Embryonic facial prominence (tissue), 1 donor: ENCODE results near the gene EEF1AKMT3.

Experiments used
- DNase-seq: peaks from one replicate; pipeline ENCODE4 v3.0.0-alpha.2; 2016; ENCODE audit errors: extremely low spot score

The EEF1AKMT3 gene

GRCh38 chr12:57772429-57773322 is at the start of gene EEF1AKMT3:
Gene EEF1AKMT3 (plus strand): TSS chr12:57772614. CDS start chr12:57772725, 111 bp downstream.
- DNase-seq: no peak

DNA sequence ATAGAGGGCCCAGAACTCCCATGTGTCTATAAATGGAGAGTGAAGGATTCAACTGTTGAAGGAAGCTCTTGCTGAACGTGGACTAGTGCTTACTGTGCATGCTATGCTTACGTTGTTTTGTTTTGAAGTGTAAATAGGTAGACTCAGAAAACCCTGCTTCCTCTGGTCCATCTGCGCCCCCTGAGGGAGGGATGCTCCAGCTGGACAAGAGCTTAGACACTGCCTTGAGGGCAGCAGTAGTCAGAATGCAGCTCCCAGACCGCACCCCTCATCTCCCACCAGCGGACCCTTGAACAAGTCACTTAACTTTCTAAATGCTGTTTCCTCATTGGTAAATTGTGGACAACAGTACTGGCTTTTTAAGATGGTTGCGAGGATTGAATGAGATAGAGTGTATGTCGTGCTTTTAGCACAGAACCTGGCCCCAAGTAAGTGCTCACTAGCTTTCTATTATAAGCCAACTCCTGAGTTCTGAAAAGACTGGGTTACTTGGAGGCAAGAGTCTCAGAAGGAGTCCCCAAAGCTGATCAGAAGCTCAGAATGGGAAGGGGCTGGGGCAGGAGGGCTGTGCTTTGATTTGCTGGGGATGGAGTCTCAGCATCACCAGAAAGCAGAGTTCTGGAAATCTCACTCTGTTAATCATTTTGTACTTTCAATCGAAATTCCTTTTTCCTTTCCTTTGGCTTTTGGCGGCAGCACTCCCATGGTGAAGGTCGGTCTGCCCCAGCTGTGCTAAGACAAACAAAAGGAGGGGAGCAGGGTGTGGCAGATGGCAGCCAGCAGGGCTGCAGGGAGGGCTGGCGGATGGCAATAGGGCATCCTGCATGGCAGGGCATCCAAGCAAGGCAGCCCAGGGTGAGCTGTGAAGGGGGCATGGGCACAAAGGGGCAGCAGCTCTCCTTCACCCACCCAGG is 49.4 kb upstream of the EEF1AKMT3 start:
- DNase-seq: no peak

DNA sequence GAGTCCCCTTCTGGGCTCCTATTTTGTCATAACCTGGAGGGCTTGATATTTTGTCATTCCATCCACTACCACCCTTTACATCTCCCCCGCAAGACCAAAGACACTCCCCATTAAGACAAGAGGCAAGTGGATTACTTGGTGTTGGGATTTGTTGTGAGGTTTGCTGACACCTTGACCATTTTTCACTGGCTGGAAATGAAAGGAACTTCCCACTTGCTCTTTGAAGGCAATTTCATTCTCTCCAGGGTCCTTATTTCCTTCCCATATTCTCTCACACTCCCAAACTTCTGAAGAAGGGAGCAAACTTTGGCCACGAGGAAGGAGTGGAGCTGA is 48.8 kb upstream of the EEF1AKMT3 start:
- DNase-seq: no peak

- DNase-seq: no peak
These were observed 48.1 kb upstream of the EEF1AKMT3 start for GRCh38 chr12:57724003-57724935.

GRCh38 chr12:57724936-57725740 is 47.3 kb upstream of the EEF1AKMT3 start:
- no peak for DNase-seq

DNA sequence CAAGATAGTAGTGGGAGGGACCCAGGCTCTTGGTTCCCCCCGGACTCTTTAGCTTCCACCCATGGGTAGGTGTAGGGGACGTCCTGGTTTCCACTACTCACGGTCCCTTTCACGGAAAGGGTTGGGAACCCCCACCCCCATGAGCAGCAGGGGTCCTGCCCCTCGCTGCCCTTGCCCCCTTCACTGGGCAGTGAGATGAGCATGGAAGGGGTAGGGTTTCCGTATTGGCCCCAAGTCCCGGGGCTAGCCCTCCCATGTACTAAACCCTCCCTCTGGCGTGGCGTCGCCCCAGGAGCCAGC is 46.6 kb upstream of the EEF1AKMT3 start:
- no peak for DNase-seq

DNA sequence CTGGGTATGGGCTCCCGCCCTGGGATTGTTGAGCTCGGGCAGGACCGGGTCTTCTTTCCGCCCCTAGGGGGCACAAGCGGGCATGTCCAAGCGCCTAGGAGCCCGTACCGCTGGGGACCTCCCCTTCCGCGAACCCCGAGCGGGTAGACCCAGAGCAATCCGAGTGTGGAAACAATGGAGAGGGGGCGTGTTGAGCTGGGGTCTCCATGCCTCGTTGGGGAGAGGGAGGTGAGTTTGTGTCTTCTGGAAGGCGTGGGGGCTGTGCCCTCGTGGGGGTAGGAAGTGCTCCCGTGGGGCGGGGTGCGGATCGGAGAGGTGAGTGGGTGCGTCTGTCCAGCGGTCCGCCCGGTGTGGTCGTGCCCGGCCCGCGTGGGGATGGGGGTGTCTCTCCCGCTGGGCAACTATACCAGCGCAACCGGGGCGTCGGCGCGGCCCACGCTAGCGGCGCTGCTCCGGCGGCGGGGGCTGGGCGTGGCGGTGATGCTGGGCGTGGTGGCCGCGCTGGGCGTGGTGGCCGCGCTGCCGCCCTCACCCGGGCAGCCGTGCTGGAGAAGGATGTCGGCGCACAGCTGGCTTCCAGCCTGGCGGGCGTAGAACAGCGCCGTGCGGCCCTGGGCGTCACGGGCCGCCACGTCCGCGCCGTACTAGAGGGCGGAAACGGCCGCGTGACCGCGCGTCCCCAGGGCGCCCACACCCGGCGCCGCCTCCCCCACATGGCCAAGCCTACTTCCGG is 46.1 kb upstream of the EEF1AKMT3 start:
- DNase-seq: no peak

GRCh38 chr12:57726884-57727757 is 45.3 kb upstream of the EEF1AKMT3 start:
- DNase-seq: no peak

DNA sequence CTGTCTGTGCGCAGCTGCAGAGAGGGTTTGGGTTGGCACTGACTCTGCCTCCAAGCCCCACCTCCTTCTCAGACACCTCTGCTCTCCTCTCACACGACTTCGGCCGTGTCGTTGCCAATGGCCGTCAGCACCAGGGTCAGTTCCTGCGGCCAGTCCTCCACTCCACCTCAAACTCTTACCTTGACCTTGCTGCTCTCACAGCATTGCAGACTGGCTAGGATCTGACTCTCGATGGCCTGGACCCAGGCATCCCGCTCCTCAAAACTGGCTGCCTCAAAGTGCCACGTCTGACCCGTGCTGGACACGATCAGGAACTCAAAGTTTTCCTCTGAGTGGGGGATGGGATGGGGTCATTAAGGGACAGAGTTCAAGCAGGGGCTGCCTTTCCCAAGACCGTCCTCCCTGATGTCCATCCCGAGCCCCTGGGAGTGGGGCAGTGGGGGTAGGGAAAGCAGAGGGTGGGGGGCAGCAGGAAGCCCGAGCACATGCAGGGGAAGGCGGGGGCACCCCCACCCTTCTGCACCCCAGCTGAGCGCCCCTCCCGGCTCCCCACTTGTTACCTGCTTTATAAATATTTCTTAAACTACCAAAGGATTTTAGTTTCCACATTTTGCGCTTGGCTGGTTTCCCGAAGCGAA is 44.5 kb upstream of the EEF1AKMT3 start:
- DNase-seq: no peak

DNA sequence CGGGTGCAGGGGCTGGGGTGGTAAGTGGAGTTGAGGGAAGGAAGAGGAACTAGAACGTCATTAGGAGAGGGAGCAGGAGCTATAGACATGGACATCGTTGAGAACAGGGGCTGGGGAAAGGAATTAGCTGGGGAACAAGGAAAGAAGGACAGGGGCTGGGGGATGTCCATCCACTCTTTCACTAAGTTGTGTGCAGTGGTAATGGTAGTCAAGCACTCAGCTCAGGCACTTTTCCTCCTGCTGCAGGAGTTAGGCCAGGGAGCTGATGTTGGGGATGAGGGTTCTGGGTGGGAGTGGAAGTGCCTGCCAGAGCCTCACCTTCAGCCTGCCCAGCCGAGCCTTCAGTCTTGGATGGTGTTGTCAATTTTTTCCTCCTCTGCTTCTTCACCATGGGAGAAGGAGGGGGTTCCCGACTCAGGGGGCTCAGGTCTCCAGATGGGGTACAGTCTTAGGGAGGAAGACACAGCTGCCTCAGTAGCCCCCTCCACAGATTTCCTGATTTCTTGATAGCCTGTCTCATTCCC is 43.0 kb upstream of the EEF1AKMT3 start:
- no peak for DNase-seq

DNA sequence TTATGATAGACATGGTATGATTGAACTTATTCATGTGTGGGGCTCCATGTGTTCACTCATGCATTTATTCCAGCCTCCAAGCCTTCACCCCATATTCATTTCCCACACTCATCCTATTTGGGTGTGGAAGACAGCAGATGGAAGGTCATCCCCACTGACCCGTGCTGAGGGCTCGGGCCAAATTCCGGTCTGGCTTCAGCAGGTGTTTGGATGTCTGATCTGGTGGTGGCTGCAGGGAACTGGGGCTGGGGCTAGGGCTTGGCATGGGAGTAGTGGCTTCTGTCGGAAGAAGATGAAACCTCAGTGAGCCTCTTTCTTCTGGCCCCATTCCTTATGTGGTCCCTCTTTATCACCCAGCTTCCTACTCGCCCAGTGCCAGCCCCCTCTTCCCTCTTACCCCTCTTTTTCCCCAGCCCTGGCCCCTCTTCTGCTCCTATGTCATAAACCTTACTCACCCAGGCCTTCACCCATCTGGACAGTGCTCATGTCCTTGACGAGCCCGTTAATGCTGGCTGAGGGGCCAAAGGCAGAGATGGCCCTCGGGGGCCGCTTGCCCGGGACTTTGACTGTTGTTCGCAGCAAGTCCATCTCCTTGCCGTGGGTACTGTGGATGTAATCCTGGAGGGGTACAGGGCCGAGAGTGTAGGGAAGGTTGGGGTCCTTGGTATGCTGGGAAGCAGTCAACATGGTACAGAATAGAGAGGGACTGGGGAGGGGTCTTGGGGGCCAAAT is 41.9 kb upstream of the EEF1AKMT3 start:
- no peak for DNase-seq

GRCh38 chr12:57731411-57732080 is 40.9 kb upstream of the EEF1AKMT3 start:
- no peak for DNase-seq

DNA sequence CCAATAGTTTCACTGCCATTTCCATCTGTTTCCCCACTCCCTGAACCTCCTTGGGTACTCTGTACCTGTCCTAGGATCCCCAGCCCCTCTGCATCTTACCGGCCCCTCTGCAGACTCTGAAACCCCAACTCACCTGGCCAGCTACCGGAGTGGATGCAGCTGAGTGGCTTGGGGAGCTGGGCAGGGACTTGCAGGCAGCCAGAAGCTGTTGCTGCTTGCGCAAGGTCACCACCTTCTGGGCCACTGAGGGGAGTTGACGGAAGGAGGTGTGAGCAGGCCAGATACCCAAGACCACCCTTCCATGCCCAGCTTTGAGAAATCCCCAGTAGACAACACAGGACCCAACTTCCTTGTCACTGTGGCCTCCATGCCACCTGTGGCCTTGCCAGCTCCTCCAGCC is 40.1 kb upstream of the EEF1AKMT3 start:
- DNase-seq: no peak

- DNase-seq: no peak
These were observed 39.5 kb upstream of the EEF1AKMT3 start for GRCh38 chr12:57732726-57733593.

- DNase-seq: no peak
These were observed 38.5 kb upstream of the EEF1AKMT3 start for GRCh38 chr12:57733928-57734327.

DNA sequence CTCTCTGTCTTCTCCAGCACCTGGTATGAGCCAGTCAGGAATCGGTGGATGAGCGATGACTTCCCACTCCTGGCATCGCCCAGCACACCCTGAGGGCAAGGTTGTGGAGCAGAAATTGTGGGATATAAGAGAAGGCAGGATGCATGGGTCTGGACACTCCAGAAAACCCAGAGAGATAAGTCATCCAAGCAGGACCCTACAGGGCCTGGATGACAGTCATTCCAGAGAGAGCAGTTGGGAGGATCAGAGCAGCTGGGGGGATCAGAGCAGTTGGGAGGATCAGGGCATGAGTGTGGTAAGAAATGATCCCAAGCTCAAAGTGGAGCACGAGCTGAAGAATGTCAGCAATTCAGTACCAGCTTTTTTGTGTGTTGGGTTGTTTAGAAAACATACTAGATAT is 37.8 kb upstream of the EEF1AKMT3 start:
- no peak for DNase-seq
